Transverse colon (tissue), 4 donors: ENCODE results near the gene UBA6. TPM values are rescaled to one million over a fixed set of nuclear protein-coding genes. Genes with fewer than 3 reads are reported as not detected.

Source experiments
- DNase-seq: peaks from one replicate; pipeline ENCODE4 v3.0.0-alpha.2; 2019
- H3K27ac ChIP-seq, 4 donors: fragments of 200-600 bp; sonication (generic); 2 replicates each; pipeline ENCODE4 v1.5.1; 2016 to 2018; ENCODE audit warnings: inconsistent platforms in 4 of 4
- H3K27me3 ChIP-seq: fragments of 200-600 bp; sonication (generic); 2 replicates; pipeline ENCODE4 v1.5.1; 2017; ENCODE audit warnings: inconsistent platforms
- H3K36me3 ChIP-seq, 4 donors: fragments of 200-600 bp; sonication (generic); 2 replicates each; pipeline ENCODE4 v1.5.1; 2017 to 2019; ENCODE audit warnings: inconsistent platforms in 4 of 4
- H3K4me1 ChIP-seq, 4 donors: fragments of 200-600 bp; sonication (generic); 2 replicates each; pipeline ENCODE4 v1.5.1; 2017 to 2020; ENCODE audit warnings: inconsistent platforms in 4 of 4
- H3K4me3 ChIP-seq, 4 donors: fragments of 200-600 bp; sonication (generic); 1 replicate in 1 of 4; 2 replicates in 3 of 4; pipeline versions ENCODE4 v1.5.1 to v1.6.1; 2017 to 2019; ENCODE audit warnings: inconsistent platforms in 4 of 4
- H3K9me3 ChIP-seq, 2 donors: fragments of 200-600 bp; sonication (generic); 2 replicates each; pipeline ENCODE4 v1.5.1; 2017 to 2019; ENCODE audit warnings: inconsistent platforms in 2 of 2
- EP300 ChIP-seq: sonication (generic); formaldehyde crosslinking; IDR thresholded peaks from one replicate; pipeline ENCODE4 v1.6.1; 2017; ENCODE audit warnings: antibody characterized with exemption, low read depth
- POLR2A ChIP-seq: fragments of 450-650 bp; IDR thresholded peaks from one replicate; pipeline ENCODE4 v1.6.1; 2016; ENCODE audit warnings: antibody characterized with exemption, mild to moderate bottlenecking, moderate library complexity
- POLR2AphosphoS5 ChIP-seq, 3 donors: sonication (generic); formaldehyde crosslinking; IDR thresholded peaks; one replicate each; pipeline ENCODE4 v1.6.1; 2016; ENCODE audit warnings: antibody characterized with exemption in 3 of 3
- WGBS, 2 donors: methylation state at CpG; one replicate each; pipeline ENCODE4 v1.1.5; 2018; ENCODE audit warnings: low coverage in 1 of 2; 5-methylcytosine and 5-hydroxymethylcytosine counted together
- in situ Hi-C, 4 donors: fragments of 200-750 bp; cut with MboI; loops; one replicate each; pipeline versions ENCODE4 v1.15.0 to v1.15.1; 2017; ENCODE audit warnings: low sequenced_read_pairs in 3 of 4, low pct_ligation_motif_present in 1 of 4, low pct_unique_long_range_greater_than_20kb in 1 of 4
- intact Hi-C: fragments of 100-400 bp; cut with DNase I; formaldehyde crosslinking; loops from one replicate; pipeline ENCODE4 v1.15.1; 2023; ENCODE audit warnings: low total_unique reads
- total RNA-seq, 4 donors: library from RNA; depleted of rRNA; stranded (reverse); fragments of >200 nt; gene quantifications; one replicate each; pipeline ENCODE4 v1.1.0, GENCODE V29; 2016
- TF ChIP-seq, protein P1 (sequence below), 5 experiments: fragments of 200-600 bp in 3 of 5; fragments of 450-650 bp in 2 of 5; sonication (generic) in 3 of 5; IDR thresholded peaks; 1 replicate in 2 of 5; 2 replicates in 3 of 5; pipeline ENCODE4 v1.5.1; 2016 to 2017; ENCODE audit warnings: antibody characterized with exemption in 5 of 5, inconsistent platforms in 3 of 5, mild to moderate bottlenecking in 2 of 5, moderate library complexity in 1 of 5

UBA6 gene
- total RNA-seq, 4 donors from 2014 or later = 20.9 to 52.7 (median 48.6) TPM

DNA sequence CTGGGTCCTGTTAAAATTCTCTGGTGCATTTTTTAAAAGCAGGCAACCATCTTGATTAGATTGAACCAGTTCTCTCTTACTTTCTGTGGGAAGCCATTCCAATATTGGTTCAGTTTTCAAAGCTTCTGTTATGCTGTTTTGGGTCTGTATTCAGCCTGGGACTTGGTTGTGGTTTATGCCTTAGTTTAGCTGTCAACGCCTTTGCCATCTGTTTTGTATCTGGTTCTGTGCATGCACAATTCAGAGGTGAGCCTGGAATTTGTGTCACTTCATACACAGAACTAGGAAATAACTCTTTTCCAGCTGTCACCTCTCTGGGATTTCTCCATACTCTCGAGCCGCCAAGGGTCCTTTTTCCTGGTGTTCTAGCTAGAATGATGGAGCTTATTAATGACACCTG lies 96.2 kb downstream of the UBA6 start:
- Histone ChIP-seq H3K4me3 (no peak overlapping the region), H3K27me3 (no peaks in the 10 kb centered on the region), H3K4me1 (no peaks in the 10 kb centered on the region), H3K9me3 (peaks cover under 1 to 4% of the 10 kb centered on the region in 2 donors), H3K36me3 (no peaks in the 10 kb centered on the region), H3K27ac (no peak overlapping the region)
- TF ChIP-seq, protein P1, sequence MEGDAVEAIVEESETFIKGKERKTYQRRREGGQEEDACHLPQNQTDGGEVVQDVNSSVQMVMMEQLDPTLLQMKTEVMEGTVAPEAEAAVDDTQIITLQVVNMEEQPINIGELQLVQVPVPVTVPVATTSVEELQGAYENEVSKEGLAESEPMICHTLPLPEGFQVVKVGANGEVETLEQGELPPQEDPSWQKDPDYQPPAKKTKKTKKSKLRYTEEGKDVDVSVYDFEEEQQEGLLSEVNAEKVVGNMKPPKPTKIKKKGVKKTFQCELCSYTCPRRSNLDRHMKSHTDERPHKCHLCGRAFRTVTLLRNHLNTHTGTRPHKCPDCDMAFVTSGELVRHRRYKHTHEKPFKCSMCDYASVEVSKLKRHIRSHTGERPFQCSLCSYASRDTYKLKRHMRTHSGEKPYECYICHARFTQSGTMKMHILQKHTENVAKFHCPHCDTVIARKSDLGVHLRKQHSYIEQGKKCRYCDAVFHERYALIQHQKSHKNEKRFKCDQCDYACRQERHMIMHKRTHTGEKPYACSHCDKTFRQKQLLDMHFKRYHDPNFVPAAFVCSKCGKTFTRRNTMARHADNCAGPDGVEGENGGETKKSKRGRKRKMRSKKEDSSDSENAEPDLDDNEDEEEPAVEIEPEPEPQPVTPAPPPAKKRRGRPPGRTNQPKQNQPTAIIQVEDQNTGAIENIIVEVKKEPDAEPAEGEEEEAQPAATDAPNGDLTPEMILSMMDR (IDR thresholded peaks at IDR 0.05) = no peak
- TF ChIP-seq EP300 (no peak), POLR2A (no peak), POLR2AphosphoS5 (IDR thresholded peaks at IDR 0.05) (no peak)
- in situ Hi-C loops = no loop called here
- intact Hi-C loops = no loop called here
- DNase-seq = no peak
- 71 to 80% methylated on average over 3 of the region's 3 CpGs for whole genome bisulfite sequencing, 2 donors

DNA sequence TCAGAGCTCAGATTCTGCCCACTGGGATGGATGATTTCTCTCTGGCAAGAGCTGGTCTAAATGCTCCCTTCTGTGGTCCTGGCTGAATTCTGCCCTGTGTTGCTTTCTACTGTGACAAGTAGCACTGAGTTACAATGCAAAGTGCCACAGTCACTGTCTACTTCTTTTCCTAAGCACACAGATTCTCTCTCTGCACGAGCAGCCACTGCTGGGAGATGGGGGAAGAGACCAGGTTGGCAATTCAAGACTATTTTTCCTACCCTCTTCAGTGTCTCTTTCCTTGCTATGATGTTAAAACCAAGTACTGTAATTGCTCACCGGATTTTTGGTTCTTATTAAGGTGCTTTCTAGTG lies 97.0 kb downstream of the UBA6 start:
- H3K27ac ChIP-seq = no peak overlapping the region
- TF ChIP-seq POLR2A (no peak), POLR2AphosphoS5 (IDR thresholded peaks at IDR 0.05) (no peak), EP300 (no peak)
- TF ChIP-seq, protein P1 (IDR thresholded peaks at IDR 0.05) = no peak
- H3K4me3 ChIP-seq = no peak overlapping the region
- no peaks in the 10 kb centered on the region for H3K36me3 ChIP-seq
- no peak for DNase-seq
- no peaks in the 10 kb centered on the region for H3K4me1 ChIP-seq
- intact Hi-C loops (no loop called here), in situ Hi-C loops (no loop called here)
- H3K9me3 ChIP-seq = peaks cover 0 to 4% of the 10 kb centered on the region in 2 donors
- no peaks in the 10 kb centered on the region for H3K27me3 ChIP-seq
- 71 to 86% methylated on average over 1 to 2 of the region's 2 CpGs for WGBS, 2 donors

DNA sequence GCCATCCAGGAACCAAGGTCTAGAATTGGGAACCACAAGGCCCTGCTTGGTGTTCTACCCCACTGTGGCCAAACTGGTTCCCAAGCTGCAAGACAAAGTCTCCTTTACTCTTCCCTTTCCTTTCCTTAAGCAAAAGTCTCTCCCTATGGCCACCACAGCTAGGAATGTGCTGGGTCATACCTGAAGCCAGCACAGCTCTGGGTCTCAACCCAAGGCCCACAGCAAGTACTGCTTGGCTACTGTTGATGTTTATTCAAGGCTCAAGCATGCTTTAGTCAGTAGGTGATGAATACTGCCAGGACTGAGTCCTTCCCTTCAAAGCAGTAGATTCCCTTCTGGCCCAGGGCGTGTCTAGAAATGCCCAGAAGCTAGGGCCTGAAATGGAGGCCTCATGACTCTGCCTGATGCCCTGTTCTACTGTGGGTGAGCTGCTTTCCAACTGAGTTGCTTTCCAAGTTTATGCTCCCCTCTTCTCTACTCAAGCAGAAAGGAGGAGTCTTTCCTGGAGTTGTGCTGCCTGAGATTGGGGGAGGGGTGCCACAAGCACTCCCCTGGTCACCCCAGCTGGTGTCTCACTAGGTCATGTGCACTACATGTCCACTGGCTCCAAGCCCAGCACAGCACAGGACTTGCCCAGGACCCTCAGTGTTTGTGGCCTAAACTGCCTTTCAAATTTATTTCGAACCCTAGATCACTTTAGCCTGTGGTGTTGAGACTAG lies 97.5 kb downstream of the UBA6 start:
- Histone ChIP-seq H3K36me3 (no peaks in the 10 kb centered on the region), H3K27me3 (no peaks in the 10 kb centered on the region), H3K27ac (no peak overlapping the region), H3K4me3 (no peak overlapping the region), H3K4me1 (no peaks in the 10 kb centered on the region), H3K9me3 (peaks cover 0 to 4% of the 10 kb centered on the region in 2 donors)
- in situ Hi-C loops (no loop called here), intact Hi-C loops (no loop called here)
- 100% methylated on average over 2 of the region's 2 CpGs; no CpG with 5 or more reads in 1 of the 2 donors for WGBS, 2 donors
- DNase-seq = no peak
- TF ChIP-seq, protein P1 (IDR thresholded peaks at IDR 0.05) = no peak
- no peak for TF ChIP-seq POLR2A
- no peak for TF ChIP-seq POLR2AphosphoS5 (IDR thresholded peaks at IDR 0.05)
- no peak for TF ChIP-seq EP300

DNA sequence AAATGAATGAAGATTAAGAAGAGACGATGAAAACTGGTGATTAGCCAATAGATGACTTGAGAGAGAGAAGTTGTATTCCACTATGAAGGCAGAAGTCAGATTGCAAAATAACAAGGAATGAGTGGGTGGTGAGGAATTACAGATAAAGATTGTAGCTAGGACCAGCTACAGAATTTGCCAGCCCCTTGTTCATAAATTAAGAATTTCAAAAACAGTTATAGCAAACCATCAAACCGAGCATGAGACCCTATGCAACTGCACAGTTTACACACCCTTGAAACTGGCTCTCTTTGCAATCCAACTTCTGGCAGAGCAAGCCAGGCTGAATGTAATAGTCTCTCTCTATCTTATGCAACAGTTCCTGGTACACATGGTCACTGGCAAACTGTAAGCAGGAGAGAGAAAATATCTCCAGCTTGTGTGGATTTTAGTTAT lies 107.2 kb downstream of the UBA6 start:
- Histone ChIP-seq H3K4me3 (no peak overlapping the region), H3K27ac (no peak overlapping the region), H3K9me3 (no peaks in the 10 kb centered on the region), H3K36me3 (no peaks in the 10 kb centered on the region), H3K4me1 (no peaks in the 10 kb centered on the region), H3K27me3 (no peaks in the 10 kb centered on the region)
- no peak for TF ChIP-seq EP300
- no peak for TF ChIP-seq POLR2AphosphoS5 (IDR thresholded peaks at IDR 0.05)
- TF ChIP-seq, protein P1 (IDR thresholded peaks at IDR 0.05) = no peak
- no peak for TF ChIP-seq POLR2A
- in situ Hi-C loops = no loop called here
- WGBS, 2 donors = 65% methylated on average over 2 of the region's 2 CpGs
- DNase-seq = no peak
- intact Hi-C loops = no loop called here
